Spleen (tissue), 7 donors: ENCODE data around the gene CETN3.

Source experiments
- CTCF ChIP-seq, 11 experiments: fragments of 200-600 bp in 7 of 11; fragments of 450-650 bp in 4 of 11; sonication (generic) in 4 of 11; IDR thresholded peaks in 8 of 11; conservative IDR thresholded peaks in 3 of 11; 1 replicate in 7 of 11; 2 replicates in 4 of 11; pipeline versions ENCODE4 v1.4.0 to v1.8.0; 2016 to 2021; ENCODE audit warnings: antibody characterized with exemption in 11 of 11, inconsistent platforms in 4 of 11, mild to moderate bottlenecking in 1 of 11
- POLR2A ChIP-seq, 3 donors: fragments of 450-650 bp; IDR thresholded peaks; one replicate each; pipeline ENCODE4 v1.5.1; 2017; ENCODE audit warnings: antibody characterized with exemption in 3 of 3, mild to moderate bottlenecking in 1 of 3
- donor health status: DM: no; HTN: no; CAD: no; lungs with moderate emphysema.
- donor health status: DM: no; HTN: no; CAD: no.
- donor health status: DM: no; HTN: no; CAD: no.

- TF ChIP-seq CTCF (IDR thresholded peaks at IDR 0.05 in 8 of 11, conservative IDR thresholded peaks at IDR 0.05 in 3 of 11) = no peak
- TF ChIP-seq POLR2A (IDR thresholded peaks at IDR 0.05) = no peak
These were observed 18.6 kb downstream of the CETN3 start for GRCh38 chr5:90390928-90391327.
